ENCODE results near the gene LDLRAD3.

The LDLRAD3 gene

DNA sequence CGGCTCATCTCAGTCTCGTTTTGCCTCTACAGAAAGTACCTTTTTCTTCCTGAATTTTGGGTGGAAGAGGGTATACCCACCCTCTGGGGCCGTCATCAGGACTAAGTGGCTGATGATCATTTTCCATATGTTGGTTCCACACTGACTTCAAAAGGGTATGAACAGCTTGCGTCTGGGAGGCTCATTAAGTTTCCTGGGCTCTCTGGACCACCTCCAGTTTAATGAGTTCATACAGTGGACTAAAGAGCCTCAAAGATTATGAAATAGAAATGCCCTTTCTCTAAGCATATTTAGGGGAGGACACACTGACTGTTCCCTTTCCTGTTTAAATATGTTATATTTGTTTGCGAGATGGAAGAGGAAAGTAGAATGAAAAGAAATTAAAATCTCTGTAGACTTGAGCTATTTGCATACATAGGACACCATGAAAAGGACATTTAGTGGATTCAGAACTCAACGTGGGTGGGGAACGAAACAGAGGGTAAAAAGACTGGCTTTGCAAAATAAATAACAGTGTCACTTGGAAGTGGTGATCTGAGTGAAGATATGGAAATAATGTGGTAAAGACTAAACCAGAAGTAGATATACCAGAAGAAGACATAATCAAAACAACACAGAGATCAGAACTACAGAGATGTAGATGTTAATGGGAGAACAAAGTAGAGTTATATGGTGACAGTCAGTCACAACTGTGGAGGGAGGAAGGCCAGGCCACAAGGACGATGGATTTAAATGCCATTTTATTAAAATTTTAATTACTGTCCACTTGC is 18.7 kb downstream of the LDLRAD3 start:
- DNase-seq (ENCODE audit: low read depth), result no peak

DNA sequence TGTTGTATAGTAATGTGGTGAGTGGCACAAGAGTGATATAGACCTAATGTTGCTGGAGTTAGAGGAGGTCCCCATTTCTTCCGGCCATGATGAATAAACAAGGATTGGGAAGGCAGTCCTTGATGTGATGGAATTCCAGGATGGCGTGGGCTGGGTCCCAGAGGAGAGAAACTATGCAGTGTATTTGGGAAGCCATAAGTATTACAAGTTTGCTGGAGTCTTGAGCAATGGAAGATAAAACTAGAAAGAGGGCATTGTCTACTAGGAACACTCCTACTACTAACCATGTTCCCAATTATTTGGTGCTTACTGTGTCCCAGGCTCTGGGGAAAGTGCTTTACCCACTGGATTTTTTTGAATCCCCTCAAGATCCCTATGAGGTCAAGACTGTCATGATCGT is 20.0 kb downstream of the LDLRAD3 start:
- DNase-seq (ENCODE audit: low read depth), result no peak

DNA sequence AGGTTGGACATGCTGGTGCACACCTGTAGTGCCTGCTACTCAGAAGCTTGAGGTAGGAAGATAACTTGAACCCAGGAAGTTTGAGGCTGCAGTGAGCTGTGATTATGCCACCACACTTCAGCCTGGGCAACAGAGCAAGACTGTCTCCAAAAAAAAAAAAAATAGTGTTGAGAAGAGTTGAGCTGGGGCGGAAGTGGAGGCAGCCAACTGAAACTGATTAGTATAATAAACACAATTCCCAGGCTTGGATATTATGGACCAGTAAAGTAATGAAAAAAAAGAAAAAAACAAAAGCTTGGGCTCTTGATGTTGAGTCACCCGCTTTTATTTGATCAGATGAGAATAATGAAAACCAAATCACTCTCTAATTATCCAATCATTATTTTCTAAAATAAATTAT is 21.0 kb downstream of the LDLRAD3 start:
- no peak for DNase-seq (ENCODE audit: low read depth)

DNA sequence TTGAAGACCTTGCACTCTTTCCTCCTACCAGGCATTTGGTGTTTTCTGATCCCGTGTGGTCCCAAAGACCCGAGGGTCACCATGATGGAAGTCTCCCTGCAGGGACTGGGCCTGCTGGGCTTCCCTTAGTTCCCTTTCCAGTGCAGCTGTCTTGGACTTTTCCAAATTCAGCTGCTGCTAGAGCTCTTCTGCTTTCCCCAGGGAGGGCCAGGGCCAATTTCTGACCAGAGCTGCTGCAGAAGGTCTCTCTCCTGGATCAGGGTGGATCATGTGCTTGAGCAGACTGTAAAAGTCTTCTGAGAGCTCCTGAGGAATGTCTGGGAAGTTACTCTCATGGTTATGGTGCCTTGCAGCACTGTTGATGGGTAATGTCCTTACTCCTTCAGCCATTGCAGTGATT is 23.2 kb downstream of the LDLRAD3 start:
- DNase-seq (ENCODE audit: low read depth), result no peak

DNA sequence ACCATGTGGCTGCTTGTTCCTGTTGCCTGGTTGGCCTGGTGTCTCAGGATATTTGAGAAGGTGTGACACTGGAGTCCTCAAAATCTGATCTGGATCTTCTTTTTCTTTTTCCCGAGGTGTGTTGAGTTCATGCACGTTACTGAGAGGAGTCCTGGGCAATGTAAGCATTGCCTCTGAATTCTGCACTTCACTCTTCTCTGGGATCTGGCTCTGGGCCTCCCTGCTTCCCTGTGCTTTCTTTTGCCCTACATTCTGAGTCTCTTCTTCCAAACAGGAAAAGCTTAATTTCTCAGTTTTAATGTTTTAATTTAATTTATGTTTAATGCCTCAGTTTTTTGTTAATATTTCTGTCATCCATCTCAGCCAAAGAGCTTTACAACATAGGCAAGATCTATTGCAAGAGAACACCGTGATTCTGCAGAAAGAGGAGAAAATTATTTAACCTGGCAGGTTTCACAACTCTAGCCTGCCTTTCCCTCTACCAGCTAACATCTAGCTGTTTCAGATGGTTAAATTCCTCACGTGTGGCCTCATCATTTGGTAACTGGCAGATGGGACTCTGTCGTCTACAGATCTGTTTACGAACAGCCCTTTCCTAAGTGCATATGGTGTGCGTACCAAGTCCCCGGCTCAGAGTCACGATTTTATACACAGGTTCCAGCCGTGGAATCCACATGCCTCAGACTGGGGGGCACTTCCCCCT is 24.7 kb downstream of the LDLRAD3 start:
- no peak for DNase-seq (ENCODE audit: low read depth)

DNA sequence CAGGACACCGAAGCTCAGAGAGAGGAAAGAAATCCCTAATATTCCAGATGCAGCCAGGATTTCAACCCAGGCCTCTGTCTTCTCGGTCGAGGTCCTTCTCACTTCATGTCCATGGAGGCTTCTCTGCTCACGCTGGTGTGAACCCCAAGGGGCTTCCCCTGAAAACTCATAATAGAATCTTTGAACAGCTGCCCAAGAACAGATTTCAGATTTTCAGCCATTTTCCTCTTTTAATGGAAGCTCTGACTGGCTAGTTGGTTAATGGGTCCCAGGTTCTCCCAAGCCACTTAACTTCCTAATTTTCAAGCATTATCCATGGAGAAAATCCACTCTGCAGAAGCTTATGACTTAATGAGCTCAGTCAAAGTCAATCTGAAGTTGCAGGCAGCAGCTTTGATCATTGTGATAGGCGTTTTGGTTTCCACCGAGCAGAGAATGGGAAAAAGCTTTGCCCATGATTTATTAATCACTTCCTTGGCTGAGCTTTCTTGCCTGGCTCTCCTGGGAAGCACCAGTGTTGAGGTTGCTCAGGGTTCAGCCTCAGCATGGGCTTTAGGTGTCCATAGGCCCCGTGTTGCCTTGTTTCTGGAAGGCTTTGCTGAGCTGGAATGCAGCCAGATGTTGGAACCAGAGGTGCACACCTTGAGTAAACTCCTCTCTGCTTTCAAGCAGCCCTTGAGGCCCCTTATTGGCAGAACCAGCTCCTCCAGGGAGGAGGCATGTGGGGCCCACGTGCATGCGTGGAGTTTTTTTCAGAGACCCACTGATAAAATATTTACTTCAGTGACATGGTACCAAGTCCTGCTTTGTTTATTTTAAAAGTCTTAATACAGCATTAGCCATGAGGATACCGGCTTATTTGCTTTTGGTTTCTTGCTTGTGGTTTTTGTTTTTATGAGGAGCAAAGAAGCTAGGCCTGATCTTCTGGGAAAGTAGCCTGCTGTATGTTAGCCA is 25.5 kb downstream of the LDLRAD3 start:
- DNase-seq (ENCODE audit: low read depth), result no peak

DNA sequence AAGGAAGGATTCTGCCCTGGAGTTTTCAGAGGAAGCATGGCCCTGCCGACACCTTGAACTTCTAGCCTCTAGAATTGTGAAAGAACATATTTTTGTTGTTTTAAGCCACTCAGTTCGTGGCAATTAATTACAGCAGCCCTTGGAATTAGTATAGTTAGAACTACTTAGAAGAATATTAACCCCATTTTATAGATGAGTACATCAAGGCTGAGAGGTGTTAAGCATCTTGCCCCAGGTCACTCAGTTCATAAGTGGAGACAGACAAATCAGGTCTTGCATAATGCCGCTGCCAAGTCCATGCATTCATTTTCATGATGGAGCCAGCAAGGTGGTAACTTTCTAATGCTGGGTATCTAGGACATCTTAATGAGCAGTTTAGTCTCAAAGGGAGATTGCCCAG is 26.6 kb downstream of the LDLRAD3 start:
- DNase-seq (ENCODE audit: low read depth), result no peak

DNA sequence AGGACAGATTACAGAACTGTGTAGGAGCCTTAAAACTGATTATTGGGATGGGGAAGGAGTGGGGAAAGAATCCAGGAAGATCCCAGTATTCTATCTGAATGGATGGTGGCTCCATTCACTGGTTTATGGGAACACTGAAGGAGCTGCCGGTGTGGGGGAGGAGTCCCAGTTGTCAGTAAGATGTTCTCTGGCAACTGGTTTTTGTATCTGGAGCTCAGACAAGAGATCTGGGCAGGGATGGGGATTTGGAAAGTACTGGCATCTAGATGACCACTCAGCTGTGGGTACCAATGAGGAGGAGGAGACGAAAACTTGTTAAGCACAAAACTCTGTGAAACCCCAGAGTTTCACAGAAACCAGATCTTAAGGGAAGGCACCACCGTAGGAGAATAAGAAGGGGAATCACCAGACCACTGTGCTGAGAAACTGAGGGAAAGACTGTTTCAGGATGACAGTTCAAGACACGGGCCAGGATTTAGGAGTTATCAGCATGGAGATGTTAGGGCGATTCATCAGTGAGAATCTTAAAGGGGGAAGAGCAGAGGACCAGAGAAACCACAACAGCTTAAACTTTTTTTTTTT is 28.1 kb downstream of the LDLRAD3 start:
- no peak for DNase-seq (ENCODE audit: low read depth)

DNA sequence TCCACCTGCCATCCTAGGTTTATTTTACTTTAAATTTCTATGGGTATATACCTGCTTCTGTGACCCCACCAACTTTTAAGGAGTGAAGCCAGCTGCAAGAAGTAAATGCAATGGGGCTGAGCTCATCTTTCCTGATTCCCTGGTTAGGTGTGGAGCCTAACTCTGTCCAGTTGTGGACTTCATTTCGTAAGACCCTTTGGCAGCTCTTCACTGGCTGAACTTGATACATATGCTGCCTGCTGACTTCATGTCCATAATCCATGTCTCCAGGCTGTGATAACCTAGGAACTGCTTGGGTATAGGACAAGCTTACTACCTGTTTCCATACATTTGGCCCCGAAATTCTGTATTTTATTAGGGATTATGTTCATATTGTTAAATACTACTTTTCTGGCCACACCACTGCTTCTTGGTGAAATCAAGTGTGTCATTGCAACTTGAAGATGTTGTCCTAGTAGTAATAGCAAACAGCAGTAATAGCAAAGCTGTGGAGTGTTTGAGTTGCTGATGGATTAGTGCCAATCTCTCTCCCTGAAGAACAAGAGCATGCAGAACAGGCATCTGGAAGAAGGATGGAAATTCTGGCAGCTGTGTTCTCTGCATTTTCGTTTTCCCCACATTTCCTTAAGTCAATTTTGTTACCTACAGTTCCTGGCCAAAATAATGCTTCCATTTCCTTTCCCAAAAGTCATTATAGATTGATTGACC is 31.2 kb downstream of the LDLRAD3 start:
- no peak for DNase-seq (ENCODE audit: low read depth)

DNA sequence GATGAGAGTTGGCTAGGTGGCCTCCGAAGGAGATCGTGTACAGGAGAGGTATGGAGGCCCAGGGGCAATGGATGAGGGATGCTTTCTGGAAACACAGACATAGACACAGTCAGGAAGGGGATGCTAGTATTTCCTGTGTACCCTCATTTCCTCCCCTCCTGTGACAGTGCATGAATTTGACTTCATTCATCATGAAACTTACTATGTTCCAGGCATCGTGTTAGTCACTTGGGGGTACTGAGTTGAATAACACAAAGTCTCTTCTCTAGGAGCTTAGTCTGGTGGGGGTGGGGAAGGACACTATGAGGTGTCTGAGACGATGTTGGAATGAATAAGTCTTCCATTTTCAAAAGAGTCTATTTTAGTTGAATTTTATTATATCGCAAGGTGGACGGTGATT is 32.6 kb downstream of the LDLRAD3 start:
- DNase-seq (ENCODE audit: low read depth), result no peak

DNA sequence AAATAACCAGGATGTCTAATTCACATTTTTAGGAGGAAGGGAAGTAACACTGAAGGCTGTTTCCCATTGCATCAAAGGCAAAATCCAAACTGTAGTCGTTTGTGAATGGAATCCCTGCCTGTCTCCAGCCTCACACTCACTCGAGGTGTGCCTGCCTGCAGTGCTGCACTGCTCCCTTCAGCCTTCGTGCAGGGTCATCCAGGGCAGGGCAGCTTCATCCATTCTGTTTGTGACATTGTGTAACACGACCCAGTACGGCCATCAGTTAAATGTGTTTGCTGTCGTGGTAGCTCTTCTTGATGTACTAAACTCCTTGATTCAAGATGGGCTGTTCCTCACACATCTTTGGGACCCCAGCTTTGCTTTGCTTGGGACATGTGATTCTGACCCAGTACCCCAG is 34.3 kb downstream of the LDLRAD3 start:
- DNase-seq (ENCODE audit: low read depth), result no peak

DNA sequence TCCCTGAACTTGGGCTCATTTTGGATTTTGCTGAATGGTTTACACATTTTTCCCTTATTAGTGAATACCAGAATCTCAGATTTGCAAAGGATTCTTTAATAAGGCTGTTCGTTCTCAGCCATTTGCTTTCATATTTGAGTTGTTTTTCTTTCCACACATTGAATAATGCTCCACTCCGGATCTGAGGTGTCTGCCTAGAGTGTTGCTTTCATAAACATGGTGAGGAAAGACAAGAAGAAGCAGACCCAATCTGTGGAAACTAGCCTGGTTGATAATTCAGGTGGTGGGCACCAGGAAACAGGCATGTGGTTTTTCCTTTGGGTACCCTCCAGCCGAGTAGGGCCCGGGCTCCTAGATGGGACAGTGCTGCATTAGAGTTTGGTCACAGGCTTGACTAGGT is 35.0 kb downstream of the LDLRAD3 start:
- DNase-seq (ENCODE audit: low read depth), result no peak

DNA sequence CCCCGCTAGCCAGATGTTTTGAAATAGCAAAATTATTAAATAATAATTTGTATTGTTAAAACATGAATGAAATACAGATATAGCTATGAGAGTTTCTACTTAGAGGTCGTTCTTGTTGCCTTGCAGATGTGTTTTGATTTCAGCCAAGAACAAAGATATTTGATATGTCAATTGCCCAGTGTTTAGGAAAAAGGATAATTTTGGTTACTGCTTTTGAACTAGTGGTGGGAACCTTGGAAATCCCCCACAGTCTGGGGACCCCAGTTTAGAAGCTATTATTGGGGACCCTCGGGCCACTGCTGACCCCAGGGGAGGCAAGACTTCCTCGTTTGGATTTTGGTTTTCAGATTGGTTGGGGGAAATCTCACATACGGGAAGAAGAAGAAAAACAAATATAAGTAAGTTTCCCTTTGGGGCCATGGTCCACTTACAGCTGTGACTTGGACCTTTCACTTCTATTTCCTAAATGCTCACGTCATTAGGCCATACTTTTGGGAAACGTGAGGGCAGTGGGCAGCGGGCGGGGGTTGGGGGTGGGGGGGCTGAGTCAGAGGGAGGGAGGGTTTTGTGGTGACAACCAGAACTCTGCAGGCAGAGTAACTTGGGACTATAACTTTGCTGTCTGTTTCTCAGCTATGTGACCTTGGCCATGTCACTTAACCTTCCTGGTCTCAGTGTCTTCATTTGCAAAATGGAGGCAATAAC is 37.0 kb downstream of the LDLRAD3 start:
- no peak for DNase-seq (ENCODE audit: low read depth)

DNA sequence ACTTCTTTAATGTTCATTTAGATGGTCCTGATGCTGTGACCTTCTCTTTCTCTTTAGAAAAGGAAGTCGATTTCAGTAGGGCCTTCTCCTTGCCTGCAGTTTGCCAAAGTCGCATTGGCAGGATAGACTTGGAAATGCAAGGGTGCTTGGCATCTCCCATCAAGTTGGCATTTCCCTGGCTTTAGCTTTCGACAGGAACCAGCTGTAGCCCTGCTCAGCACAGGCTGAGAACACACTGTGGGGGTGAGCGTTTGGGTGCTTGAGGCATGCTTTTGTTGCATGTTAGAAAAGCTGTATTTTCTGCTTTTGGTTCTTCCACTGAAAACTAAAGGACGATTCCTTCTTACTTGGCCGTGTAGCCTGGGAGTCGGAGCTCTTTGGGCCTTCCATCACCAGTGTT is 37.7 kb downstream of the LDLRAD3 start:
- DNase-seq (ENCODE audit: low read depth), result no peak

DNA sequence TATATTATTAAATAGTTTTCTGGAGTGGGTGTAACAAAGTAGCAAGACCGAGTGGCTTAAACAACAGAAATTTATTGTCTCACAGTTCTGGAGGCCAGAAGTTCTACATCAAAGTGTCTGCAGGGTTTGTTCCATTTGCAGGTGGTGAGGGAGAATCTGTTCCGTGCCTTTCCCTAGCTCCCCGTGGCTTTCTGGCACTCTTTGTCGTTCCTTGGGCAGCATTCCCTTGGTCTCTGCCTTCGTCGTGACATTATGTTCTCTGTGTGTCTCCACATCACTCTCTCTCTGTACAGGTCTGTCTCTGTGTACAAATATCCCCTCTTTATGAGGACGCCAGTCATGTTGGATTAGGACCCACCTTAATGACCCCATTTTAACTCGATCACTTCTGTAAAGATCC is 38.2 kb downstream of the LDLRAD3 start:
- no peak for DNase-seq (ENCODE audit: low read depth)

DNA sequence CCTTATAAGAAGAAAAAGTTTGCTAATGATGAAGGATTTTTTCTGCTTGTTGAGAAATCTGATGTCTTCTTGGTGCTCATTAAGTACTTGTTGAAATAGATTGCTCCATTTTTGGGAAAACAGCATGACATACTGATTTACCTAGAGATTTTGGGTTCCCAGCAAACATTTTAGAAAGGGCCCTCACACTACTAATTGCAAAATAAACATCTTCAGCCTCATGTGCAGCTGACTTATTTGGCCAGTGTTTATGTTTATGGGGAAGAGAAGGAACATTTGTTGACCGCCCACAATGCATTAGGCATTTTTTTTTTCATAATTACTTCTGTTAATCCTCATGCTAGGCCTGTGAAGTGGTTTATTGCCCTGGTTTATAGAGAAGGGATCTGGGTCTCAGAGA is 40.1 kb downstream of the LDLRAD3 start:
- DNase-seq (ENCODE audit: low read depth), result no peak

DNA sequence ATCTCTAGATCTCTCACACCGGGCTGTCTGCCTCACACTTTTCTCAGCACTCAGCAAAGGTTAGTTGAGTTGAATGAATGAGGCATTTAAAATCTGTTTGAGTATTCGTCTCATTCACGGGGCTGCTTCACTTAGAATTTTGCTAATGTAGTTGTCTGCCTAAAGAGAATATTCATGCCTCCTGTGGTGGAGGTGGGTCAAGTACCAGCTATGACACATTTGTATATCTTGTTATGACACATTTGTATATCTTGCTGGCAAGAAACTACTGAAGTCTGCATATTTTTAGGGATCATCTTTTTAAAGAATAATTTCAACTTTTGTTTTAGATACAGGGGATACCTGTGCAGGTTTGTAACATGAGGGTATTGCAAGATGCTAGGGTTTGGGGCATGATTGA is 43.1 kb downstream of the LDLRAD3 start:
- no peak for DNase-seq (ENCODE audit: low read depth)

DNA sequence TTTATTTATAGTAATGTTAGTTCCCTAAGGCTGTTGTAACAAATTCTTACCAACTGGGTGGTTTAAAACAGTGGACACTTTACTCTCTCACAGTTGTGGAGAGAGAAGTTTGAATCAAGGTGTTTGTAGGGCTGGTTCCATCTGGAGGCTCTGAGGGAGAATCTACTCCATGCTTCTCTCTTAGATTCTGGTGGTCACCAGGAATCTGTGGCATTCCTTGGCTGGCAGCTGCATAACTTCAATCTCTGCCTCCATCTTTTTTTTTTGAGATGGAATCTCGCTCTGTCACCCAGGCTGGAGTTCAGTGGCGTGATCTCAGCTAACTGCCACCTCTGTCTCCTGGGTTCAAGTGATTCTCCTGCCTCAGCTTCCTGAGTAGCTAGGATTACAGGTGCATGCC is 46.3 kb downstream of the LDLRAD3 start:
- no peak for DNase-seq (ENCODE audit: low read depth)

DNA sequence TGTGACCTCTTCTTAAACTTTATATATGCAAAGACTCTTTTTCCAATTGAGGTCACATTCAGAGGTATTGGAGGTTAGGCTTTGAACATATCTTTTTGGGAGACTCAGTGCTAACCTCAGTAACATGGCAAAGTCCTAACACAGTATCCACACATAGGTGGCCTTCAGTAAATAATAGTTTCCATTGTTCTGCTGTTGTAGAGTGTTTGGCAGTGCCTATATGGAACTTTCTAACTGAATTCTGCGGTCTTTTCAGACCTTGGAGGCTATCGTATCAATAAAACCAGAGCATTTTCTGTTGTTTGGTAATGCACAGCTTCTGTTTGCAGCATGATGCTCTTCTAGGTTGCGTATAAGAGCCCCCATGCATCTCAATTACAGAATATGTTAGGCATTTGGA is 47.0 kb downstream of the LDLRAD3 start:
- DNase-seq (ENCODE audit: low read depth), result no peak

DNA sequence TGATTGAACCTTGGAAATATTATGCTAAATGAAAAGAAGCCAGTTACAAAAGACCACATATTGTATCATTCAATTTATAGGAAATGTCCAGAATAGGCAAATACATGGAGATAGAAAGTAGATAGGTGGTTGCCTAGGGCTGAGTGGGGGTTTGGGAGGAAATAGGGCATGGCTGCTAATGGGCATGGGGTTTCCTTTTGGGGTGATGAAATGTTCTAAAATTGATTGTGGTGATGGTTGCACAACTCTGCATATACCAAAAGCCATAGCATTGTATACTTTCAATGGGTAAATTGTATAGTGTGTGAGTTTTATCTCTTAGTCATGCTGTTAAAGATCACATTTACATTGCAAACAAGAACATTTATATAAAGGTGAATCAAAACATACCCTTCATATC is 48.7 kb downstream of the LDLRAD3 start:
- DNase-seq (ENCODE audit: low read depth), result no peak

DNA sequence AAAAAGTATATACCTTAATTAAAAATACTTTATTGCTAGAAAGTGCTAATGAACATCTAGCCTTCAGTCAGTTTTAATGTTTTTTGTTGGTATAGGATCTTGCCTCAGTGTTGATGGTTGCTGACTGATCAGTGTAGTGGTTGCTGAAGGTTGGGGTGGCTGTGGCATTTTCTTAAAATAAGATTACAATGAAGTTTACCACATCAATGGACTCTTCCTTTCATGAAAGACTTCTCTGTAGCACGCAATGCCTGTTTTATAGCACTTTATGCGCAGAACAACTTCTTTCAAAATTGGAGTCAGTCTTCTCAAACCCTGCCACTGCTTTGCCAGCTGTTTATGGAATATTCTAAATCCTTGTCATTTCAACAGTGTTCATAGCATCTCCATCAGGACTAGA is 50.6 kb downstream of the LDLRAD3 start:
- DNase-seq (ENCODE audit: low read depth), result no peak

Measured in stimulated activated CD8-positive, alpha-beta memory T cell treated with anti-CD3 and anti-CD28 coated beads, Interleukin-15, amount 100 ng/mL, for 24 hours (primary cell).